IMR-90 (cell line): ENCODE data around the gene GPR27. TPM values are rescaled to one million over a fixed set of nuclear protein-coding genes. Genes with fewer than 3 reads are reported as not detected.

Source experiments
- ATAC-seq: fragments of 200-7000 bp; cut with Tn5 transposase; 2 replicates; pipeline ENCODE4 v1.9.1; 2020; ENCODE audit warnings: low read depth, mild to moderate bottlenecking, moderate library complexity
- BruUV-seq: library from RNA; stranded (reverse); fragments of 400-500 nt; replicated peaks from 2 replicates; lab custom pipeline; 2021; lab: Mats Ljungman, UMichigan
- CTCF ChIA-PET: fragments of 300-600 bp; formaldehyde crosslinking; extraction: SDS; loops from one replicate; lab custom pipeline; 2021; ENCODE audit warnings: antibody characterized with exemption; lab: Yijun Ruan, JAX
- POLR2A ChIA-PET: fragments of 300-600 bp; sonication (Branson Sonifier 250); formaldehyde crosslinking; loops from one replicate; lab custom pipeline; 2022; ENCODE audit warnings: antibody characterized with exemption; ENCODE audit not compliant: unreplicated experiment; lab: Charles Lee
- DNase-seq: peaks from one replicate; pipeline ENCODE4 v3.0.0; 2013
- H2AFZ ChIP-seq: replicated peaks from 2 replicates; pipeline ENCODE3; 2013; ENCODE audit warnings: low read length, mild to moderate bottlenecking; ENCODE audit not compliant: poor library complexity
- H2AK5ac ChIP-seq: 2 replicates; pipeline ENCODE4 v1.6.1; 2013; ENCODE audit warnings: low read depth, low read length, inconsistent platforms
- H2AK9ac ChIP-seq: replicated peaks from 2 replicates; pipeline ENCODE3; 2013; ENCODE audit warnings: mild to moderate bottlenecking, low read depth, low read length, moderate library complexity; ENCODE audit not compliant: poor library complexity
- H2BK120ac ChIP-seq: 2 replicates; pipeline ENCODE4 v1.6.1; 2013; ENCODE audit warnings: low read depth, low read length, inconsistent platforms
- H2BK15ac ChIP-seq: 3 replicates; pipeline ENCODE4 v1.6.1; 2013; ENCODE audit warnings: low read depth, low read length, inconsistent platforms
- H2BK20ac ChIP-seq: 2 replicates; pipeline ENCODE4 v1.6.1; 2013; ENCODE audit warnings: low read depth, mild to moderate bottlenecking, inconsistent platforms, low read length, moderate library complexity
- H2BK5ac ChIP-seq: 2 replicates; pipeline ENCODE4 v1.6.1; 2013; ENCODE audit warnings: mild to moderate bottlenecking, low read depth, low read length, inconsistent platforms; ENCODE audit not compliant: poor library complexity, severe bottlenecking
- H3K14ac ChIP-seq: replicated peaks from 2 replicates; pipeline ENCODE4 v1.6.1; 2013; ENCODE audit warnings: low read depth, low read length, inconsistent platforms
- H3K18ac ChIP-seq: 2 replicates; pipeline ENCODE4 v1.6.1; 2013; ENCODE audit warnings: low read depth, low read length, control low read depth
- H3K23ac ChIP-seq: 2 replicates; pipeline ENCODE4 v1.6.1; 2013; ENCODE audit warnings: low read depth, low read length, inconsistent platforms
- H3K27ac ChIP-seq: 2 replicates; pipeline ENCODE4 v1.5.1; 2013; ENCODE audit warnings: mild to moderate bottlenecking, control low read depth, low read length; ENCODE audit not compliant: insufficient read depth
- H3K27me3 ChIP-seq: 2 replicates; pipeline ENCODE4 v1.6.1; 2013; ENCODE audit warnings: low read length; ENCODE audit not compliant: control insufficient read depth, insufficient read depth
- H3K36me3 ChIP-seq: 2 replicates; pipeline ENCODE4 v1.6.1; 2013; ENCODE audit warnings: low read length, mixed read lengths; ENCODE audit not compliant: control insufficient read depth, insufficient read depth
- H3K4ac ChIP-seq: 2 replicates; pipeline ENCODE4 v1.6.1; 2013; ENCODE audit warnings: low read depth, low read length, inconsistent platforms
- H3K4me1 ChIP-seq: 2 replicates; pipeline ENCODE4 v1.6.1; 2013; ENCODE audit warnings: low read length, mixed read lengths; ENCODE audit not compliant: control insufficient read depth, insufficient read depth
- H3K4me2 ChIP-seq: 2 replicates; pipeline ENCODE4 v1.6.1; 2013; ENCODE audit warnings: low read depth, mild to moderate bottlenecking, control low read depth, low read length, moderate library complexity
- H3K4me3 ChIP-seq: 2 replicates; pipeline ENCODE4 v1.5.1; 2013; ENCODE audit warnings: low read depth, mild to moderate bottlenecking, control low read depth, low read length, moderate library complexity; ENCODE audit not compliant: insufficient read depth
- H3K56ac ChIP-seq: 2 replicates; pipeline ENCODE4 v1.6.1; 2013; ENCODE audit warnings: low read length, inconsistent platforms; ENCODE audit not compliant: insufficient read depth; ENCODE audit errors: extremely low read depth
- H3K79me1 ChIP-seq, 2 experiments: 2 replicates each; pipeline ENCODE4 v1.6.1; 2013; ENCODE audit warnings: low read length in 2 of 2, inconsistent platforms in 1 of 2, low read depth in 1 of 2
- H3K9ac ChIP-seq: 2 replicates; pipeline ENCODE4 v1.6.1; 2013; ENCODE audit warnings: low read depth, low read length, control low read depth
- H3K9me1 ChIP-seq: 2 replicates; pipeline ENCODE4 v1.6.1; 2013; ENCODE audit warnings: low read length, inconsistent platforms; ENCODE audit not compliant: insufficient read depth
- H3K9me3 ChIP-seq: 2 replicates; pipeline ENCODE4 v1.6.1; 2013; ENCODE audit warnings: low read length; ENCODE audit not compliant: control insufficient read depth, insufficient read depth
- H4K20me1 ChIP-seq: 2 replicates; pipeline ENCODE4 v1.6.1; 2013; ENCODE audit warnings: low read length, inconsistent platforms; ENCODE audit not compliant: insufficient read depth
- H4K5ac ChIP-seq: 2 replicates; pipeline ENCODE4 v1.6.1; 2013; ENCODE audit warnings: mild to moderate bottlenecking, low read depth, low read length, control low read depth
- H4K8ac ChIP-seq, 2 experiments: 2 replicates each; pipeline ENCODE4 v1.6.1; 2013; ENCODE audit warnings: low read depth in 2 of 2, low read length in 2 of 2, control low read depth in 1 of 2, inconsistent platforms in 1 of 2
- H4K91ac ChIP-seq: 2 replicates; pipeline ENCODE4 v1.6.1; 2013; ENCODE audit warnings: low read depth, low read length, inconsistent platforms; ENCODE audit not compliant: insufficient read depth
- CEBPB ChIP-seq: IDR thresholded peaks from 2 replicates; pipeline ENCODE4 v1.6.1; 2012; ENCODE audit warnings: low read depth, low read length, improper control_type of control experiment
- CTCF ChIP-seq: conservative IDR thresholded peaks from 2 replicates; pipeline ENCODE4 v1.5.1; 2012; ENCODE audit warnings: mild to moderate bottlenecking, low read depth, low read length, improper control_type of control experiment
- NFE2L2 ChIP-seq: fragments of 150-350 bp; IDR thresholded peaks from 2 replicates; pipeline ENCODE4 v1.6.1; 2016; ENCODE audit warnings: low read depth, mild to moderate bottlenecking, low read length
- SMC3 ChIP-seq: fragments of 150-350 bp; IDR thresholded peaks from 2 replicates; pipeline ENCODE4 v1.6.1; 2016; ENCODE audit warnings: low read depth, mild to moderate bottlenecking, antibody characterized with exemption, low read length, moderate library complexity
- USF2 ChIP-seq: fragments of 150-350 bp; IDR thresholded peaks from 2 replicates; pipeline ENCODE4 v1.6.1; 2017; ENCODE audit warnings: mild to moderate bottlenecking, antibody characterized with exemption, low read length, low read depth
- WGBS, 2 experiments: methylation state at CpG; one replicate each; pipeline versions ENCODE4 v1.1.5 to v1.1.7; 2013; ENCODE audit warnings: missing lambda C conversion rate in 2 of 2; ENCODE audit not compliant: insufficient read length in 1 of 2; ENCODE audit errors: extremely low coverage in 2 of 2; 5-methylcytosine and 5-hydroxymethylcytosine counted together
- dilution Hi-C: fragments of 300-500 bp; cut with HindIII; formaldehyde crosslinking; loops from one replicate; pipeline ENCODE4 v1.14.3; 2018; ENCODE audit warnings: low sequenced_read_pairs; ENCODE audit not compliant: unreplicated experiment
- in situ Hi-C: fragments of 300-500 bp; cut with MboI; formaldehyde crosslinking; loops from 3 replicates; pipeline ENCODE4 v1.14.3; 2019; ENCODE audit warnings: low sequenced_read_pairs, inconsistent platforms, mixed read lengths
- intact Hi-C: fragments of 100-400 bp; cut with micrococcal nuclease; formaldehyde crosslinking; loops from 2 replicates; pipeline ENCODE4 v1.10.0; 2022
- polyA plus RNA-seq, 3 experiments: library from polyadenylated mRNA; depleted of rRNA; stranded (reverse); fragments of >200 nt; gene quantifications; 2 replicates each; pipeline ENCODE4 v1.2.3, GENCODE V29; 2012; ENCODE audit warnings: low replicate concordance in 1 of 3
- total RNA-seq: library from RNA; depleted of rRNA; stranded (reverse); fragments of >200 nt; gene quantifications from 2 replicates; pipeline ENCODE4 v1.2.3, GENCODE V29; 2012

Gene GPR27
- total and polyA plus RNA-seq, 2 of the 4 experiments (the other 2 are of a cell fraction) = not detected

- no peak overlapping the region for H2AK5ac ChIP-seq
- ChIA-PET POLR2A (no interaction called here), CTCF (no interaction called here)
- no peak overlapping the region for H4K8ac ChIP-seq
- H4K20me1 ChIP-seq = no peaks in the 10 kb centered on the region
- no peaks in the 10 kb centered on the region for H3K79me1 ChIP-seq
- H2BK15ac ChIP-seq = no peak overlapping the region
- H3K27me3 ChIP-seq = peaks cover 11% of the 10 kb centered on the region
- H3K56ac ChIP-seq = no peak overlapping the region
- H2BK120ac ChIP-seq = no peak overlapping the region
- no peak overlapping the region for H2BK5ac ChIP-seq
- H3K4me3 ChIP-seq = no peak overlapping the region
- no peak overlapping the region for H3K23ac ChIP-seq
- H4K91ac ChIP-seq = no peak overlapping the region
- H3K27ac ChIP-seq = no peak overlapping the region
- BruUV-seq = no TSS peak
- no peak for TF ChIP-seq NFE2L2
- no peak for TF ChIP-seq CEBPB
- TF ChIP-seq SMC3 = no peak
- no peak for TF ChIP-seq CTCF
- TF ChIP-seq USF2 = no peak
- no peak overlapping the region for H3K9ac ChIP-seq
- intact Hi-C loops = no loop called here
- no peaks in the 10 kb centered on the region for H3K9me1 ChIP-seq
- H3K4ac ChIP-seq = no peak overlapping the region
- 100% methylated on average over 2 of the region's 5 CpGs; no CpG with 5 or more reads in 1 of the 2 experiments for WGBS, 2 experiments
- H4K5ac ChIP-seq = no peak overlapping the region
- H3K4me1 ChIP-seq = no peaks in the 10 kb centered on the region; the same call in 1 of the 2 replicates
- no peak overlapping the region for H2BK20ac ChIP-seq
- dilution Hi-C loops = no loop called here
- no peak for DNase-seq
- H3K4me2 ChIP-seq = no peak overlapping the region
- no peaks in the 10 kb centered on the region for H3K9me3 ChIP-seq
- no peak overlapping the region for H2AK9ac ChIP-seq
- no peak overlapping the region for H2AFZ ChIP-seq
- in situ Hi-C loops = no loop called here
- no peaks in the 10 kb centered on the region for H3K36me3 ChIP-seq
- H3K18ac ChIP-seq = no peak overlapping the region
- H3K14ac ChIP-seq = no peak overlapping the region
- ATAC-seq = no peak
Measured at GRCh38 chr3:71705681-71706080, 48.0 kb upstream of the GPR27 start.
